Panc1 (cell line): Measurements from ENCODE around the gene DAPK1. TPM values are rescaled to one million over a fixed set of nuclear protein-coding genes. Genes with fewer than 3 reads are reported as not detected.

Experiments
- ATAC-seq: fragments of 200-7000 bp; cut with Tn5 transposase; 2 replicates; pipeline ENCODE4 v1.9.1; 2020; ENCODE audit warnings: mild to moderate bottlenecking, moderate library complexity
- BruUV-seq: library from RNA; stranded (reverse); fragments of 400-500 nt; replicated peaks from 2 replicates; lab custom pipeline; 2021; lab: Mats Ljungman, UMichigan
- CTCF ChIA-PET: fragments of 300-600 bp; sonication (Branson Sonifier 250); formaldehyde crosslinking; loops from one replicate; lab custom pipeline; 2022; ENCODE audit warnings: antibody characterized with exemption; lab: Charles Lee
- POLR2A ChIA-PET: fragments of 300-600 bp; sonication (Branson Sonifier 250); formaldehyde crosslinking; loops from one replicate; lab custom pipeline; 2022; ENCODE audit warnings: antibody characterized with exemption; lab: Charles Lee
- DNase-seq: peaks from one replicate; pipeline ENCODE4 v3.0.0-alpha.2; 2010; ENCODE audit warnings: low read depth, low spot score
- H3K27ac ChIP-seq: 2 replicates; pipeline ENCODE4 v1.5.1; 2011; ENCODE audit warnings: mild to moderate bottlenecking, low read length, inconsistent platforms
- H3K27me3 ChIP-seq: fragments of 200-500 bp; sonication (Bioruptor generic); 2 replicates; pipeline ENCODE4 v1.6.0; 2014; ENCODE audit warnings: low read length, inconsistent platforms; ENCODE audit not compliant: control insufficient read depth, insufficient read depth
- H3K36me3 ChIP-seq: fragments of 200-500 bp; sonication (Bioruptor generic); 2 replicates; pipeline ENCODE4 v1.5.1; 2014; ENCODE audit warnings: inconsistent platforms, mild to moderate bottlenecking, low read length, moderate library complexity; ENCODE audit not compliant: control insufficient read depth, insufficient read depth
- H3K4me1 ChIP-seq: 2 replicates; pipeline ENCODE4 v1.5.1; 2011; ENCODE audit warnings: inconsistent platforms, mild to moderate bottlenecking, low read length, moderate library complexity; ENCODE audit not compliant: control insufficient read depth, insufficient read depth
- H3K4me3 ChIP-seq, 2 experiments: 2 replicates each; pipeline ENCODE4 v1.5.1; 2011 to 2012; ENCODE audit warnings: low read depth in 2 of 2, low read length in 2 of 2, mild to moderate bottlenecking in 2 of 2, inconsistent platforms in 1 of 2, moderate library complexity in 1 of 2
- H3K9me3 ChIP-seq: fragments of 200-500 bp; sonication (Bioruptor generic); 2 replicates; pipeline ENCODE4 v1.5.1; 2014; ENCODE audit warnings: low read depth, mild to moderate bottlenecking, inconsistent platforms, low read length, moderate library complexity; ENCODE audit not compliant: control insufficient read depth, insufficient read depth
- CTCF ChIP-seq: fragments of 450-650 bp; IDR thresholded peaks from 2 replicates; pipeline ENCODE4 v1.5.1; 2017; ENCODE audit warnings: mild to moderate bottlenecking
- POLR2AphosphoS5 ChIP-seq: IDR thresholded peaks from 2 replicates; pipeline ENCODE4 v1.6.1; 2012; ENCODE audit warnings: mild to moderate bottlenecking, low read depth, low read length, moderate library complexity
- REST ChIP-seq, 2 experiments: IDR thresholded peaks; 2 replicates each; pipeline ENCODE4 v1.6.1; 2011 to 2012; ENCODE audit warnings: low read depth in 2 of 2, control low read depth in 1 of 2, low read length in 1 of 2, mild to moderate bottlenecking in 1 of 2, moderate library complexity in 1 of 2; ENCODE audit not compliant: insufficient read depth in 1 of 2
- SIN3A ChIP-seq: IDR thresholded peaks from 2 replicates; pipeline ENCODE4 v1.6.1; 2012; ENCODE audit warnings: low read depth, mild to moderate bottlenecking, low read length, moderate library complexity, borderline replicate concordance; ENCODE audit not compliant: insufficient read depth
- TCF7L2 ChIP-seq: IDR thresholded peaks from 2 replicates; pipeline ENCODE4 v1.6.1; 2011; ENCODE audit warnings: mild to moderate bottlenecking, low read depth, low read length, inconsistent platforms
- in situ Hi-C: cut with HindIII; loops from 2 replicates; pipeline ENCODE4 v1.10.0; 2016; ENCODE audit warnings: low sequenced_read_pairs, low pct_unique_long_range_greater_than_20kb
- intact Hi-C: fragments of 100-400 bp; cut with micrococcal nuclease; formaldehyde crosslinking; loops from one replicate; pipeline ENCODE4 v1.10.0; 2022; ENCODE audit not compliant: unreplicated experiment
- total RNA-seq: library from RNA; stranded (reverse); gene quantifications from one replicate; pipeline ENCODE4 v1.2.1, GENCODE V29; 2021; ENCODE audit not compliant: unreplicated experiment

Gene DAPK1
- total RNA-seq, 1 experiment from 2014 or later: 0.87 TPM

- Histone ChIP-seq H3K4me1 (no peaks in the 10 kb centered on the region), H3K4me3 (no peak overlapping the region), H3K36me3 (no peaks in the 10 kb centered on the region), H3K27me3 (no peaks in the 10 kb centered on the region), H3K9me3 (no peaks in the 10 kb centered on the region), H3K27ac (no peak overlapping the region)
- BruUV-seq: no TSS peak
- no peak for TF ChIP-seq CTCF
- no peak for TF ChIP-seq SIN3A
- no peak for TF ChIP-seq POLR2AphosphoS5
- no peak for TF ChIP-seq REST (IDR thresholded peaks at IDR 0.05; ENCODE audit: insufficient read depth in 1 of 2, low read depth in 2 of 2, low read length in 1 of 2)
- TF ChIP-seq TCF7L2: no peak
- ChIA-PET POLR2A (no interaction called here), CTCF (no interaction called here)
- DNase-seq (no peak), ATAC-seq (no peak)
- in situ Hi-C loops (no loop called here), intact Hi-C loops (no loop called here)
Measured at GRCh38 chr9:87720173-87720572, 222.5 kb downstream of the DAPK1 start.

- H3K27me3 ChIP-seq: no peaks in the 10 kb centered on the region
- H3K4me3 ChIP-seq: no peak overlapping the region
- CTCF ChIA-PET: no interaction called here
- H3K36me3 ChIP-seq: no peaks in the 10 kb centered on the region
- BruUV-seq: no TSS peak
- in situ Hi-C loops: no loop called here
- H3K4me1 ChIP-seq: no peaks in the 10 kb centered on the region; the same call in 1 of the 2 replicates
- intact Hi-C loops: no loop called here
- no peaks in the 10 kb centered on the region for H3K9me3 ChIP-seq
- POLR2A ChIA-PET: no interaction called here
- TF ChIP-seq REST (IDR thresholded peaks at IDR 0.05; ENCODE audit: insufficient read depth in 1 of 2, low read depth in 2 of 2, low read length in 1 of 2) (no peak), SIN3A (no peak), TCF7L2 (no peak), CTCF (no peak), POLR2AphosphoS5 (no peak)
- no peak for DNase-seq
- ATAC-seq: no peak
- H3K27ac ChIP-seq: no peak overlapping the region
Measured at GRCh38 chr9:87722393-87723088, 224.9 kb downstream of the DAPK1 start.
